Activated CD4-positive, CD25-positive, alpha-beta regulatory T cell treated with anti-CD3 and anti-CD28 coated beads, Interleukin-2, amount 50 U/mL, for 24 hours (primary cell): ENCODE results near the gene SMC1B.
A peak's percentile ranks its signal among the peaks of the same experiment; 100 is the strongest.
"Not testable (repeated sequence)": the region's sequence is repeated elsewhere in the genome, so short reads cannot be mapped to it uniquely, and the experiment has no call there.

Experiments
- ATAC-seq, 2 donors: fragments of 150-1000 bp; cut with Tn5 transposase; one replicate each; pipeline ENCODE4 v1.10.0; 2021; ENCODE audit warnings: mild to moderate bottlenecking in 1 of 2, moderate library complexity in 1 of 2

SMC1B gene

DNA sequence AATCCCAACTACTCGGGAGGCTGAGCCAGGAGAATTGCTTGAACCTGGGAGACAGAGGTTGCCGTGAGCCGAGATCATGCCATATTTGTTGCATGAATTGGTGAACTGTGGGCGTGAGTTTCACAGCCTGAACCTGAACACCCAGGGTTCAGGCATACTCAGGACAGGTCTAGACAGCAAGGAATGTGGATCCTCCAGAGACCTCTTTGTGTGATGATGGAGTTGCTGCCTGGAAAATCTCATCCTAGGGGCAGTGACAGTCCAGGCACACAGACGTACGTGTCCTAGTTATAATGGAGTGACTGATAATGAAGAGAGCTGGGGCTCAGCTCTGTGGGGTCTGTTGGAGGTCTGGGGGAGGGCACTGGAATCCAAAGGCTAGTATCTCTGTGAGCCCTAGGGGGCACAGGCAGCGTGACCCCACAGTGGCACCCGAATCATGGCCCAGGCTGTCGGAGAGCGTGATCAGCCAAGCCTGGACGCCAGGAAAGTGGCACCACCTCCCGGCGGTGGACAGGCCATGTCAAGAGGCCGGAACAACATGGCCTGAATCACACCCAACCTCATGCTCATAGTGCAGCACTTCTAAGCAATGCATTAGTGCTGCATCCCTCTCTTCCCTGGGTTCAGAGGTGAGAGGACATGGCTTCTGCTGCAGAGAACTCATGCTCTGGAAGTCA lies 31.8 kb upstream of the SMC1B start:
- no peak for ATAC-seq

DNA sequence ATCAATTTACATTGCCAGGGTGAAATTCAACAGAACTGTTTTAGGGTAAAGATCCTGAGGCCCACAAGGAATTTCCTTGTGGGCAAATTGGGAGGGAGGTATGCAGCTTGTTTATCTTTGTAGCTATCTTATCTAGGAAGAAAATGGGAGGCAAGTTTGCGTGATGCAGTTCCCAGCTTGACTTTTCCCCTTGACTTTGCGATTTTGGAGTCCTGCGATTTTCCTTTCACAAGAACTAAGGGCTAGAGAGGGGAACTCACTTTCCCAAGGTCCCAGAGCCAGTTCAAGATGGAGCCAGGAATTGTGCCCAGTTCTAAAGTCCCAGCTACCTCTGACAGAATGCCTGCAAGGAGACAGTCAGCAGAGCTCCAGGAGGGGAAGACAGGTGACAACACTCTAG lies 30.8 kb upstream of the SMC1B start:
- ATAC-seq, result no peak

DNA sequence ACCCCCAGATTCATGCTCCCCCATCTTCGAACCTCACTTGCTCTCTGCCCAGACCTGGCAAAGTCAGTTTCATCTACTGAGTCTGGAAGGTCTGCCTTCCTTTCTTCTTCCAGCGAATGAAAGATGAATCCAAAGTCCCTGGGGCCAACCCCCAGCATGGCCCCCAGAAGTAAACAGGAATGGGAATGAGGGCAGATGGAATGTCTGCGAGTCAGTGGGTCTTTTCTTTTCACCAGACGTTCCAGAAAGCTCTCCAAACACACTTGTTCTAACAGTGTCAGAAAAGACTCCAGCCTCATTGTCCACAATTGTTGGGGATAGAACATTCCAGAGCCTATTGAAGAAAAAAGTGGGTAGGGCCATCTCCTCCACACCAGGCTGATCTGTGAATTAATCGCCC lies 28.7 kb upstream of the SMC1B start:
- no peak for ATAC-seq

DNA sequence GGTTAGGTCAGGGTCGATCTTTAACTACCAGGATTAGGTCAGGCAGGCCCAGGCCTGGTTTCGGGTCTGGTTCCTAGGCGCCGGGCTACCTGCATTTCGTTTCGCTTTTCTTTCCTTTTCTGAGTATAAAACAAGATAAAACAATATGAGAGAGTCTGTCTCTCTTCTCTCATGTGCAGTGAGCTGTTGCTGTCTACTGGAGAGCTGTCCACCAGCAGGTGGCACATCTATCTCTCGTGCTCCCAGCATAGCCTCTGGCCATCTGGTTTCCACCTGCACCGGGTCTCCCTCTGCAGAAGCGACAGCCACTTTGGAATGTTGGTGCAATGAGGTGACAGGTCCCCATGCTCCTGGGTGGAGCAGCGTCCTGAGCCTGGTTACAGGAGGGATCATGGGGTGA lies 27.7 kb upstream of the SMC1B start:
- ATAC-seq, result peak; percentile 71 to 82

DNA sequence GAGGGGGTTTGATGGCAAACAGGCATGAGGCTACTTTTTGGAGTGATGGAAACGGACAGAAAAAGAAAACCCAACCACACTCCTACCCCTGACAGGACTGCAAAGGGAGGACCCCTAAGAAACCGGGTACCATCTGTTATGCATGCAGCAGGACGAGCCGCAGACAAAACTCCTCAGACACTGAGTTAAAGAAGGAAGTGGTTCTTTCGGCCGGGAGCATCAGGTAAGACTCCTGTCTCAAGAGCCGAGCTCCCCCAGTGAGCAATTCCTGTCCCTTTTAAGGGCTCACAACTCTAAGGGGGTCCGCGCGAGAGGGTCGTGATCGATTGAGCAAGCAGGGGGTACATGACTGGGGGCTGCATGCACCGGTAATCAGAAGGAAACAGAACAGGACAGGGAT lies 27.3 kb upstream of the SMC1B start:
- not testable (repeated sequence) for ATAC-seq

DNA sequence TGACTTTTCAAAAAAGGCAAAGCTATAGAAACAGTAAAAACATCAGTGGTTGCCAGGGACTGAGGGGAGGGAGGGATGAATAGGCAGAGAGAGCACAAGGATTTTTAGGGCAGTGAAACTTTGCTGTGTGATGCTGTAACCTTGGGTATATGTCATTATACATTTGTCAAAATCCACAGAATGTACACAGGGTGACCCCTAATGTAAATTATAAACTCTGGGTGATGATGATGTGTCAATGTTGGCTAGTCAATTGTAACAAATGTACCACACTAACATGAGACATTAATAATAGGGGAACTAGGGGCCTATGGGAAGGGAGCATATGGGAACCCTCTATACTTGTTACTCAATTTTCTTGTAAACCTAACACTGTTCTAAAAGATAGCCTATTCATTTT lies 24.9 kb upstream of the SMC1B start:
- no peak for ATAC-seq

DNA sequence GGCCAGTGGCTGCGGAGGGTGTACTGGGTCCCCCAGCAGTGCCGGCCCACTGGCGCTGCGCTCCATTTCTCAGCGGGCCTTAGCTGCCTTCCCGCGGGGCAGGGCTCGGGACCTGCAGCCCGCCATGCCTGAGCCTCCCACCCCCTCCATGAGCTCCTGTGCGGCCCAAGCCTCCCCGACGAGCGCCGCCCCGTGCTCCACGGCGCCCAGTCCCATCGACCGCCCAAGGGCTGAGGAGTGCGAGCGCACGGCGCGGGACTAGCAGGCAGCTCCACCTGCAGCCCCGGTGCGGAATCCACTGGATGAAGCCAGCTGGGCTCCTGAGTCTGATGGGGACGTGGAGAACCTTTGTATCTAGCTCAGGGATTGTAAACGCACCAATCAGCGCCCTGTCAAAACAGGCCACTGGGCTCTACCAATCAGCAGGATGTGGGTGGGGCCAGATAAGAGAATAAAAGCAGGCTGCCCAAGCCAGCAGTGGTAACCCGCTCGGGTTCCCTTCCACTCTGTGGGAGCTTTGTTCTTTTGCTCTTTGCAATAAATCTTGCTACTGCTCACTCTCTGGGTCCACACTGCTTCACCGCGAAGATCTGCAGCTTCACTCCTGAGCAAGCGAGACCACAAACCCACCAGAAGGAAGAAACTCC lies 23.6 kb upstream of the SMC1B start:
- ATAC-seq, result not testable (repeated sequence)

DNA sequence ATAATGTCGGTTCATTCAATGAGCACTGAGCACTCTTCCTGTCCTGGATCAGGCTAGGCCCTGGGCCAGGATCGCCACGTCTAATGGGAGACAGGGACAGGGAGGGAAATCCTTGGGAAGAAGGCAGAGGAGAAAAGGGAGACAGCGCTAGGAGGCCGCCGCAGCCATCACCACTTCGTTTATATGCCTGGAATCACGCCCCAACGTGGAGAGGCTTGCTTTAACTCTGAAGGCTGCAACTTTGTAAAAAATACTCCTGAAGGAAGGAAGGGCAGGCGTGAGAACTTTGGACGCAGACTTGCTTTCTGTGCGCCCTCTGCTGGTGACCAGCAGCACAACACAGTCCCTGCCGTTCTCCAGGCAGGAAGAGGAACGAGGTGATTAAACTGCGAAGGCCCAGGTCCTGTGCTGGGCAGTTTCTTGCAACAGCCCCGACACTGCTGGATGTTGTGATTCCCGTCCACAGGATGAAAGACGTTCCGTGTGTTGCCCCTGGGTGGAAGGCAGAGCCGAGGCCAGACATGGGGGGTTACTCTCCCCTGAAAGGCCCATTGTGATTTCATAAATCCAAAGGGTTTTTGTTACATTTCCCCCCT lies 22.2 kb upstream of the SMC1B start:
- ATAC-seq, result peak; percentile 65 to 81

DNA sequence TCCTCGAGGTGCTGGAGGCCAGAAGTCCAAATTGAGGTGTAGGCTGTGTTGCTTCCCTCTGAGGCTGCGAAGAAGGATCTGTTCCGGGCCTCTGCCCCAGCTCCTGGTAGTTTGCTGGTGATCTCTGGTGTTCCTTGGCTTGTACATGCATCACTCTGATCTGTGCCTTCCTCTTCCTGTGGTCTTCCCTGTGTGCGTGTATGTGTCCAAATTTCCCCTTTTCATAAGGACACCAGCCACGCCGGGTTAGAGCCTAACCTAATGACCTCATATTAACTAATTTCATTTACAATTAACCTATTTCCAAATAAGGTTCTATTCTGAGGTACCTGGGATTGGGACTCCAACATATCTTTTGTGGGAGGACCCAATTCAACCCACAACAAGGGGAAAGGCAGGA lies 21.6 kb upstream of the SMC1B start:
- ATAC-seq, result no peak

DNA sequence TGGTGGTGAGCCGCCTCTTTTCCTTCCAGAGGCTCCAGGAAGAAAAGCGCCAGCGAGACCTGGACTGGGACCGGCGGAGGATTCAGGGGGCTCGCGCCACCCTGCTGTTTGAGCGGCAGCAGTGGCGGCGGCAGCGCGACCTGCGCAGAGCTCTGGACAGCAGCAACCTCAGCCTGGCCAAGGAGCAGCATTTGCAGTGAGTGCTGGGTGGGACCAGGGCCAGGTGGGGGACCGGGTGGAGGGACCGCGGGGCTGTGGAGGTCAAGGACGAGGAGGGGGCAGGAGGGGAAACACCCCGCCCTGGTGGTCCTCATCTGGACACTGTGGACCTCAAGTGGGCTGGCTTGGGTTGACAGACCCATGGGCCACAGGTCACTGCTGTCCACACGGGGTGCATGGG lies 17.5 kb upstream of the SMC1B start:
- no peak for ATAC-seq

DNA sequence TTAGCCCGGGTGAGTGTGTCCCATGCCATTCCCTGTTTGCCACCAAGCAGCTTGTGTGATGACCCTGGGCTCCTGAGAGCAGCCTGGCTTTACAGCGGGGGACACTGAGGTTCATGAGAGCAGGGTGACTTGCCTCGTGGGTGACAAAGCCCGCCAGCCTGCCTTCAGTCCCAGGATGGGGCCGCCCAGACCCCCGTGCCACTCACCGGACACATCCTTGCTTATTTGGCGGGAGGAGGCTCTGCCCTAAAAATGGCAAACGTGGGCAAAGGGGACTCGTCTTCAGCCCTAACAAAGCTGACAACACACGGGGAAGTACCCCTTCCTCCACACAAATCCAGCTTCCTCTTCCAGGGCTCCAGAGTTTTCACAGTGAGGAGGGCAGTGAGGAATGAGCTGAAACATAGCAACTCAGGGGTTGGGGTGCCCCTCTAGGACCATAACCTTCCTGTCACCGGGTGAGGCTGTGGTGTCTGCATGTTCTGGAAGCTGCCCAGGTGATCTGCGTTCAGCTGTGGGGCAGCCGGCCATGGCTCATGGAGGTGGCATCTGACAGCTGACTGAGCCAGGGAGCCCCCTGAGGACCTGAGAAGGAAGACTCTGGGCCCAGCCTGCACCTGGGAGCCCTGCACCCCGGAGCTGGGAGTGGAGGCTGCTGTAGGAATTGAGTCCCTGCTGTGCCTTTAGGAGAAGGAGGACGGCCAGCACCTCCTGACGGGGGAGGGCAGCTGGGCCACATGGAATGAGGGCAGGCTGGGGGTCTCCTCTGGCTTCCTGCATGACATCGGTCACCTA lies 16.8 kb upstream of the SMC1B start:
- ATAC-seq, result no peak

DNA sequence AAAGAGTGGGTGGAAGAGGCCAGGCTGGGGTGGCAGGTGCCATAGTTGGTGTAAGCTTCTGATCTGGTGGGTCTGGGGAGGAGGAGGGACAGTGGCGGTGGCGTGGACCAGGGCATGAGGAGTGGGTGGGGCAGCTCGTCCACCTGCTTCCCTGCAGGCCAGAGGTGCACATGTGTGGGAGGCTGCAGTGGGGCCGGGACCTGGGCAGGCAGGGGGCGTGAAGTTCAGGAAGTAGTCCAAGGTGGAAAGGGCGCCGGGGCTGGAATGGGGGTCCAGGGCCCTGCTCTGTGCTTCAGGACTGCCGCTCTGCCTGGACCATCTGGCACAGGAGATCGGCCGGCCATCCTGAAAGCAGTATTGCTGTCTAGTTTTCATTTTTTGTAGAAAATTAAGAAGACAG lies 16.0 kb upstream of the SMC1B start:
- ATAC-seq, result no peak

DNA sequence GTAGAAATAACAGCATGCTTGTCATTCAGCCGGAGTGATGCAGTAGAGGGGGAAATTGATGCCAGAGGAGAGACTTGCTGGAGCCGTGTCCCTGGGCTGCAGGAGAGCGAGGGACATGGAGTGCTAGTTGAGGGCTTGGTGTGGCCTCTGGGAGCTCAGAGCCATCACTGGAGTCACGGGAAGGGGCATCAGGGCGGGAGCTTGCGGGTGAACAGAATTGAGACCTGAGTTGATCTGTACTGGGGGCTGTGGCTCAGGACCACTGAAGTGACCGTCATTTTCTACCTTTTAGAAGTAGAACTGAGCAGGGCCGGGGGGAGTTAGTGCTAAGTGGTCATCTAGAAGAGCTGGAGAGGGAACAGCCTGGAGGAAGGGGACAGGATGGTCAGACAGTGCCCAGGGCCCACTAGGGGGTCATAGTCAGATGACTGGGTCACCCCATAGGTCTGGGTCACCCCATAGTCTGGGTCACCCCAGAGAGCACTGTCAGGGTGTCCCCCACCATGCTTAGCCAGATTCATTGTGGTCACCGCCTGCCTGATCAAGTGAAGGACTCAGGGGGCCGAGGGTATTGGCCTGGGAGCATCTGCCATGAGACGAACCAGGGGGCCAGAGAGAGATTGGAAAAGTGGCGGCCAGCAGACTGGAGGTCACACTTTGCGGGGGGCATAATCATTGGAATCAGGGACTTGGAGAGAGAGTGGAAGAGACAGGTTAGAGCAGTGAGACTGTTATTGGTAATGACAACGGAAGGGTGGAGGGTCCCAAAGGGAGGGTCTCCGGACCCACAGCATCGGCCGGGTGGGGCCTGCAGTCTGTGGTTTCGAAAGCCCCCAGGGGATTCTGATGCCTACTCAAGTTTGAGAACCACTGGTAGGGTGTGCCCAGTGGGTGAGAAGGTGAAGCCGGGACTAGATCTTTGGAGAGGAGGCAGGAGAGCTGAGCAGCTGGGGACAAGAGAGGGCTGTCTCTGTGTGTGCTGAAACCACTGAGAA lies 15.3 kb upstream of the SMC1B start:
- ATAC-seq, result no peak

DNA sequence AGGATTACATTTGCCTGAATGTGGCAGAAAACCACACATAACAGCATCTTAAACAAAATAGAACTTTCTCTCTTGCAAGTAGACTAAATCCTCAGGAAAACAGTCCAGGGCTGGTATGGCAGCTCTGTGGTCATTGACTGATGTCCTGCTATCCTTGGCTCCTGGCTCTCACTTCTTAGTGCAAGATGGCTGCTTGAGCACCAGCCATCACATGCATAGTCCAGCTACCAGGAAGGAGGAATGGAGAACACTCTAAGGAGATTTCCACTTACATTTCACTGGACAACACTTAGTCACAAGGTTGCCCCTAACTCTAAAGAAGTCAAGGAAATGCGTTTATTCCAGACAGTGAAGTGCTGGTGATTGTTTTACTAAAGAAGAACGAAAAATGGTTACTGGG lies 13.7 kb upstream of the SMC1B start:
- no peak for ATAC-seq

DNA sequence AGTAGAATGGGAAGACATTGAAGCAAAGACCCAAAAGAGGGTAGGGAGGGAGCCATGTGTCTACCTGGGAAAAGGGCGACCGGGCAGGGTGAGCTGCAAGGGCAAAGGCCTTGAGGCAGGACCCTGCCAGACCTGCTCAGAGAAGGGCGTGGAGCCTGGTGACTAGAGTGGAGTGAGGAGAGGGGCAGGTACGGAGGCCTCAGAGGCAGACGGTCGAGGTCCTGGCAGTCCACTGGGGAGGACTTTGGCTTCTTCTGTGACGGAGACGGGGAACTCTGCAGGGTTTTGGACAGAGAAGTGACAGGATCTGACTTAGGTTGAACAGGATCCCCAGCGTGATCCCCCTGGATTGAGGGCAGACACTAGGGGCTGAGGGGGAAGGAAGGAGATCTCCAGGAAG lies 13.0 kb upstream of the SMC1B start:
- ATAC-seq, result no peak

DNA sequence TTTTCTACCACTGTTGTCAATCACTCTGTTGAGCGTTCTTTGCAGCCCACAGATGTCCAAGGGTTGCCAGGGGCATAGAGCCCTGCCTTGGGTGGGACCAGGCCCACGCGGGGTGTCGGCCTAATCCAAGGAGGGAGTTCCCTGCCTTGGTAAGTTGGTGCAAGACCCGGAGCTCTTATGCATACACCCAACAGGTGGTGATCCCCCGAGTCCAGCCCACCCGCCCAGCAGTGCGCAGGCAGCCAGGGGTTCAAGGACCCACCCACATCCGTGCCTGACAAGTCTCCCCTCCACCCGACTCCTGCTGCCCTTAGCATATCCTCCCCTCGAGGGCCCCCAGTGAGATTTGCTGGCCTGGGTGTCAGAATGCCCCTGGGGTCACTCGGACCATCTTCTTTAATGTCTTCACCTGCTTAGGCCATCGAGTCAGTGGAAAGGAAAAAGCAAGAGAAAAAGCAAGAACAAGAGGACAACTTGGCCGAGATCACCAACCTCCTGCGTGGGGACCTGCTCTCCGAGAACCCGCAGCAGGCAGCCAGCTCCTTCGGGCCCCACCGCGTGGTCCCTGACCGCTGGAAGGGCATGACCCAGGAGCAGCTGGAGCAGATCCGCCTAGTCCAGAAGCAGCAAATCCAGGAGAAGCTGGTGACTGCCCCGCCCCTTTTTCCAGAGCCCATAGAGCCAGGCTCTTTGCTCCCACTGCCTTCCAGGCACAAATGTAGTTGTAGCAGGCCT lies 12.3 kb upstream of the SMC1B start:
- ATAC-seq, result no peak

DNA sequence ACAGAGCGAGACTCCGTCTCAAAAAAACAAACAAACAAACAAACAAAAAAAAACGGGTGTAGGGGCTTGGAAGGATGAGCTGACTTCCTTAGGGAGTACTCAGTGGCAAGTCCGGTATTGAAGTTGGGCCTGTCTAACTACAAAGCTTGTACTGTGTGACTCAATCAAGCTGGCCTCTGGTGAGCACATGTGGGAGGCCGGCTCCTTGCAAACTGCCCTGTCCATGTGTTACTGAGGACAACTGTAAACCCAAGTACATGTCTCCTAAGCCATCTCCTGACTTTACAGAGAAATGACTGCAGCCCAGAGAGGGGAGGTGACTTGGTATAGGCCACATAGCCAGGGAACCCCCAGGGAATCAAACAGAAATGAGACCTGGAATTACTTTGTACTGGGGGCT lies 11.7 kb upstream of the SMC1B start:
- ATAC-seq, result no peak

DNA sequence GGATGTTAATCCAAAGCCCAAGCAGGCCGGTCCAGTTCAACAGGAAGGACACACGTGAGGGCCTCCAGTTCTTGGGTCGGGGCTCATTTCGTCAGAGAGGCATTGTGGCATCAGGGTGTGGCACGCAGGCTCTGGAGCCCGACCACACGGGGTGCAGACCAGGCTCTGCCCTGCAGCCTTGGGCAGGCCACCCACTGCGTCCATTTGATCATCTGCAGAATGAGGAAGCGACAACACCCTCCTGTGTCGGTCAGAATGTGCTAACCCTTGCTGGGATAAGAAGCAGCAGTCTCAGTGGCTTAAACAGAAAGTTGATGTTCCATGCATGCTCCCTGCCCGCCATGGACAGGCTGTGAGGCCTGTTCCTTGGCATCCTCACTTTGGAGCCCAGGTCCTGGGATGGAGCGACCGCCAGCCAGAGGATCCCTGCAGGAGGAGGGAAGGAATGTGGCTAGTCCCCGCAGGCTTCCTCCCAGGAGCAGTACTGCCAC lies 10.9 kb upstream of the SMC1B start:
- no peak for ATAC-seq

DNA sequence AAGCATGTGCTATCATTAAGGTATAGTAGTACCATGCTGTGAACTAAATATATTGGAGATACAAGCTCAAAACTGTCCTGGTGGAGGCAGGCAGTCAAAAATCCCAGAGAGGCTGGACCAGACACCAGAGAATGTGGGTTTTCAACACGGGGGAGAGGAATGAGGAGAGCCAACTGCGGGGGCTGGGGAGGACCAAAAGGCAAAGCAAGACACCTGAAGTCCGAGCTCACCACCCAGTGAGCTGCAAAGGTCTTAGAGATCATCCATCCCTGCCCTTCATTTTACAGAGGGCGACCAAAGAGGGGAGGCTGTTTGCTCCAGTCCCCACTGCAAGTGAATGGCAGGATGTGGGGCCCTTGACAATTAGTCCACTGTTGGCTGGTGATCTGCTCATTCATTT lies 10.1 kb upstream of the SMC1B start:
- ATAC-seq, result no peak

DNA sequence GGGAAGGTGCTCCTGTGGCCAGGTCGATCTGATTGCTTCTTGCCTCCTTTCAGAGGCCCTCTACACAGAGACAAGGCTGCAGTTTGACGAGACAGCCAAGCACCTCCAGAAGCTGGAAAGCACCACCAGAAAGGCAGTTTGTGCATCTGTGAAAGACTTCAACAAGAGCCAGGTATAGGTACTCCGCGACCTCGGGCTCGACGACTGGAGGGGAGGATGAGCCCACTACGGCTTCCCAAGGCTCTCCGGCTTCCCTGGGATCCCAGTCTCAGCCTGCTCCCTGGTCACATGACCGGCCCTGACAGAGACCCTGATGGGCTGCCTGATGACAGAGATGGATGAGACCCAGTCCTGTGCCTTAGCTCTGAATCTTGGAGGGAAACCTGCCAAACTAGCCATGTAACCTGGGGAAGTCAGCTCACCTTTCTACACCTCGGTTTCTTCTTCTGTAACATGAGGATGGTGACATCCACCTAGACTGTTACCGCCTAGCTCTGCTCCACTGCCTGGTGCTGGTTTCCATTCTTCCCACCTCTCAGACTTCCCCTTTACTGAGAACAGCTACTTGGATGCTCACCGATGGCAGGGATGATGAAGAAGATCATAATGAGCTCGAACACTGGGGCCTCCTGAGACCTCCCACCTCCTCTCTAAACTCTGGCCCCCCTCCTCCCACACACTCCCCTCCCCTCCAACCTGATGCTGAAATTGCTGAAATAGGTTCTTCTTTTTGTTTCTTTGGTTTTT lies 9.0 kb upstream of the SMC1B start:
- ATAC-seq, result no peak
